Liver (tissue), 9 donors: ENCODE results near the gene COL9A3. TPM values are rescaled to one million over a fixed set of nuclear protein-coding genes. Genes with fewer than 3 reads are reported as not detected.

Source experiments
- DNase-seq: peaks from one replicate; pipeline ENCODE4 v3.0.0-alpha.2; 2017; ENCODE audit warnings: low spot score
- H3K27ac ChIP-seq, 2 donors: one replicate each; pipeline ENCODE4 v1.7.0; 2013; ENCODE audit warnings: inconsistent platforms in 2 of 2, low read length in 2 of 2, control low read depth in 1 of 2, low read depth in 1 of 2, mild to moderate bottlenecking in 1 of 2
- H3K27me3 ChIP-seq, 4 donors: one replicate each; pipeline versions ENCODE4 v1.6.1 to v1.7.0; 2013; ENCODE audit warnings: low read length in 3 of 4, inconsistent platforms in 1 of 4, mild to moderate bottlenecking in 1 of 4, moderate library complexity in 1 of 4; ENCODE audit not compliant: control insufficient read depth in 4 of 4, insufficient read depth in 4 of 4
- H3K36me3 ChIP-seq, 4 donors: one replicate each; pipeline versions ENCODE4 v1.6.1 to v1.7.0; 2013; ENCODE audit warnings: low read length in 3 of 4, mild to moderate bottlenecking in 3 of 4, low read depth in 1 of 4, moderate library complexity in 1 of 4; ENCODE audit not compliant: control insufficient read depth in 4 of 4, insufficient read depth in 3 of 4
- H3K4me1 ChIP-seq, 4 donors: one replicate each; pipeline versions ENCODE4 v1.6.1 to v1.7.0; 2013; ENCODE audit warnings: low read length in 3 of 4, mild to moderate bottlenecking in 3 of 4, moderate library complexity in 1 of 4; ENCODE audit not compliant: control insufficient read depth in 4 of 4, insufficient read depth in 4 of 4
- H3K4me3 ChIP-seq, 3 donors: one replicate each; pipeline versions ENCODE4 v1.6.1 to v1.7.0; 2013; ENCODE audit warnings: low read length in 3 of 3, control low read depth in 1 of 3, low read depth in 1 of 3, mild to moderate bottlenecking in 1 of 3
- H3K9ac ChIP-seq, 2 donors: one replicate each; pipeline ENCODE4 v1.7.0; 2013; ENCODE audit warnings: low read length in 2 of 2, mild to moderate bottlenecking in 2 of 2, moderate library complexity in 2 of 2, control low read depth in 1 of 2, low read depth in 1 of 2
- H3K9me3 ChIP-seq, 4 donors: one replicate each; pipeline versions ENCODE4 v1.6.1 to v1.7.0; 2013; ENCODE audit warnings: low read length in 3 of 4; ENCODE audit not compliant: control insufficient read depth in 4 of 4
- ATF3 ChIP-seq: IDR thresholded peaks from 2 replicates; pipeline ENCODE4 v1.6.1; 2016; ENCODE audit warnings: antibody characterized with exemption
- CTCF ChIP-seq: fragments of 150-350 bp; IDR thresholded peaks from 2 replicates; pipeline ENCODE4 v1.5.1; 2017; ENCODE audit warnings: improper control_type of control experiment, low read depth, low read length; ENCODE audit not compliant: missing input control
- EGR1 ChIP-seq, 2 donors: IDR thresholded peaks; 2 replicates each; pipeline ENCODE4 v1.6.1; 2016 to 2018; ENCODE audit warnings: antibody characterized with exemption in 2 of 2, low read depth in 2 of 2
- FOXA1 ChIP-seq: IDR thresholded peaks from 2 replicates; pipeline ENCODE4 v1.6.1; 2016; ENCODE audit warnings: antibody characterized with exemption
- FOXA2 ChIP-seq: IDR thresholded peaks from 2 replicates; pipeline ENCODE4 v1.6.1; 2016; ENCODE audit warnings: antibody characterized with exemption
- GABPA ChIP-seq, 2 donors: IDR thresholded peaks in 1 of 2; conservative IDR thresholded peaks in 1 of 2; 2 replicates each; pipeline ENCODE4 v1.6.1; 2016; ENCODE audit warnings: antibody characterized with exemption in 2 of 2, mild to moderate bottlenecking in 1 of 2, moderate library complexity in 1 of 2
- HNF4A ChIP-seq, 2 donors: conservative IDR thresholded peaks; 2 replicates each; pipeline ENCODE4 v1.6.1; 2016; ENCODE audit warnings: antibody characterized with exemption in 2 of 2, mild to moderate bottlenecking in 2 of 2
- HNF4G ChIP-seq: IDR thresholded peaks from 2 replicates; pipeline ENCODE4 v1.6.1; 2016; ENCODE audit warnings: antibody characterized with exemption
- JUND ChIP-seq, 2 donors: IDR thresholded peaks; 2 replicates each; pipeline ENCODE4 v1.6.1; 2016; ENCODE audit warnings: antibody characterized with exemption in 2 of 2
- MAX ChIP-seq: IDR thresholded peaks from 2 replicates; pipeline ENCODE4 v1.6.1; 2016; ENCODE audit warnings: antibody characterized with exemption
- NR2F2 ChIP-seq: IDR thresholded peaks from 2 replicates; pipeline ENCODE4 v1.6.1; 2016; ENCODE audit warnings: antibody characterized with exemption
- RAD21 ChIP-seq, 2 donors: IDR thresholded peaks; 2 replicates each; pipeline ENCODE4 v1.6.1; 2016; ENCODE audit warnings: antibody characterized with exemption in 2 of 2, mild to moderate bottlenecking in 2 of 2
- REST ChIP-seq: IDR thresholded peaks from 2 replicates; pipeline ENCODE4 v1.6.1; 2016; ENCODE audit warnings: antibody characterized with exemption, mild to moderate bottlenecking
- RXRA ChIP-seq, 2 donors: IDR thresholded peaks; 2 replicates each; pipeline ENCODE4 v1.6.1; 2017 to 2018; ENCODE audit warnings: antibody characterized with exemption in 2 of 2, mild to moderate bottlenecking in 1 of 2
- SP1 ChIP-seq: IDR thresholded peaks from 2 replicates; pipeline ENCODE4 v1.6.1; 2018; ENCODE audit warnings: antibody characterized with exemption, mild to moderate bottlenecking
- TAF1 ChIP-seq: conservative IDR thresholded peaks from 2 replicates; pipeline ENCODE4 v1.6.1; 2016; ENCODE audit warnings: antibody characterized with exemption, mild to moderate bottlenecking
- YY1 ChIP-seq: IDR thresholded peaks from 2 replicates; pipeline ENCODE4 v1.6.1; 2016; ENCODE audit warnings: antibody characterized with exemption, mild to moderate bottlenecking
- ZBTB33 ChIP-seq: IDR thresholded peaks from 2 replicates; pipeline ENCODE4 v1.6.1; 2016; ENCODE audit warnings: antibody characterized with exemption
- WGBS: extraction: QIAGEN DNeasy Blood & Tissue Kit; methylation state at CpG from one replicate; pipeline ENCODE4 v1.1.7; 2013; 5-methylcytosine and 5-hydroxymethylcytosine counted together
- polyA plus RNA-seq, 2 donors: library from polyadenylated mRNA; stranded (reverse) in 1 of 2; unstranded in 1 of 2; fragments of 200-250 nt in 1 of 2; fragments of >200 nt in 1 of 2; fragmentation: Nextera tagmentation in 1 of 2; extraction: Ambion mirVana in 1 of 2; gene quantifications; one replicate each; pipeline versions ENCODE4 v1.2.1 to v1.2.3, GENCODE V29; 2013 to 2015
- total RNA-seq, 2 donors: library from RNA; depleted of rRNA; stranded (reverse); fragments of >200 nt; gene quantifications; one replicate each; pipeline ENCODE4 v1.2.3, GENCODE V29; 2014
- donor health status: healthy.
- donor health status: healthy.
- donor health status: healthy.
- donor health status: healthy.
- donor health status: healthy.

Gene COL9A3
- total and polyA plus RNA-seq, 4 donors, result 0.92 to 2.0 (median 1.1) TPM

GRCh38 chr20:62864207-62864606, 47.4 kb downstream of the COL9A3 start:
- DNase-seq, result no peak
- H3K4me1 ChIP-seq, result peaks cover 7 to 14% (median 12%) of the 10 kb centered on the region in 4 donors
- H3K36me3 ChIP-seq, result no peaks in the 10 kb centered on the region
- H3K9ac ChIP-seq, result no peak overlapping the region
- no peak overlapping the region for H3K4me3 ChIP-seq
- no peaks in the 10 kb centered on the region for H3K9me3 ChIP-seq
- no peaks in the 10 kb centered on the region for H3K27me3 ChIP-seq
- WGBS, result 95% methylated on average over 7 of the region's 7 CpGs
- TF ChIP-seq YY1, result no peak
- TF ChIP-seq TAF1, result no peak
- TF ChIP-seq RXRA (IDR thresholded peaks at IDR 0.05), result no peak
- TF ChIP-seq ZBTB33, result no peak
- no peak for TF ChIP-seq GABPA (IDR thresholded peaks at IDR 0.05 in 1 of 2, conservative IDR thresholded peaks at IDR 0.05 in 1 of 2)
- no peak for TF ChIP-seq EGR1 (IDR thresholded peaks at IDR 0.05; ENCODE audit: low read depth in 2 of 2)
- no peak for TF ChIP-seq NR2F2
- TF ChIP-seq FOXA2, result no peak
- no peak for TF ChIP-seq REST
- no peak for TF ChIP-seq JUND (IDR thresholded peaks at IDR 0.05)
- no peak for TF ChIP-seq FOXA1
- no peak for TF ChIP-seq CTCF
- no peak for TF ChIP-seq HNF4G
- TF ChIP-seq HNF4A (conservative IDR thresholded peaks at IDR 0.05), result no peak
- no peak for TF ChIP-seq MAX
- TF ChIP-seq ATF3, result no peak
- TF ChIP-seq SP1, result no peak
- no peak for TF ChIP-seq RAD21 (IDR thresholded peaks at IDR 0.05)
- H3K27ac ChIP-seq, result no peak overlapping the region
